Measurements from ENCODE around the gene PCBP2. TPM values are rescaled to one million over a fixed set of nuclear protein-coding genes. Genes with fewer than 3 reads are reported as not detected.

PCBP2 gene
- polyA plus RNA-seq, 1 of the 3 experiments (the other 2 are of a cell fraction) = 368 TPM

- WGBS (ENCODE audit: low lambda C conversion rate) = 100% methylated on average over 3 of the region's 5 CpGs
- Histone ChIP-seq H3K9ac (no peak overlapping the region), H4K20me1 (ENCODE audit: insufficient read depth) (no peaks in the 10 kb centered on the region), H3K4me1 (ENCODE audit: control insufficient read depth in 1 of 2, insufficient read depth in 2 of 2, low read depth in 1 of 2, low read length in 1 of 2) (peaks cover 32 to 39% of the 10 kb centered on the region in 2 experiments), H3K27me3 (ENCODE audit: insufficient read depth) (no peaks in the 10 kb centered on the region), H3K4me2 (no peak overlapping the region), H3K4me3 (ENCODE audit: low read depth in 2 of 2, low read length in 1 of 2) (no peak overlapping the region), H3K9me3 (no peaks in the 10 kb centered on the region), H3F3A (replicated peaks; ENCODE audit: insufficient read depth) (peaks cover 36% of the 10 kb centered on the region), H3K79me2 (ENCODE audit: insufficient read depth) (peaks cover 19% of the 10 kb centered on the region; the same call in 1 of the 2 replicates), H3K36me3 (replicated peaks in 1 of 2; ENCODE audit: control insufficient read depth in 1 of 2, insufficient read depth in 2 of 2, low read length in 1 of 2) (peaks cover 21 to 43% of the 10 kb centered on the region in 2 experiments), H3K9me2 (no peaks in the 10 kb centered on the region), H3K27ac (ENCODE audit: low read depth in 2 of 2, low read length in 1 of 2) (no peak overlapping the region; a peak in 1 of 4 replicates), H2AFZ (ENCODE audit: low read depth) (no peak overlapping the region)
- no peak for TF ChIP-seq CTCF (IDR thresholded peaks at IDR 0.05)
- no peak for TF ChIP-seq RAD21 (IDR thresholded peaks at IDR 0.05; ENCODE audit: low read length)
- no peak for TF ChIP-seq ZBTB33 (IDR thresholded peaks at IDR 0.05; ENCODE audit: borderline replicate concordance, low read depth)
- TF ChIP-seq RCOR1 (IDR thresholded peaks at IDR 0.05; ENCODE audit: low read length) = no peak
- TF ChIP-seq YY1 (IDR thresholded peaks at IDR 0.05; ENCODE audit: low read depth) = no peak
- TF ChIP-seq GATA2 (CRISPR knock-in tag; IDR thresholded peaks at IDR 0.05) = no peak
- no peak for TF ChIP-seq MEF2A (IDR thresholded peaks at IDR 0.05; ENCODE audit: borderline replicate concordance, low read depth)
- no peak for TF ChIP-seq EP300 (IDR thresholded peaks at IDR 0.05; ENCODE audit: borderline replicate concordance in 1 of 2, low read depth in 1 of 2, low read length in 1 of 2)
- no peak for TF ChIP-seq ELF1 (IDR thresholded peaks at IDR 0.05)
- no peak for TF ChIP-seq FOXM1 (IDR thresholded peaks at IDR 0.05; ENCODE audit: low read depth)
- no peak for TF ChIP-seq USF1 (IDR thresholded peaks at IDR 0.05; ENCODE audit: borderline replicate concordance, low read depth)
- TF ChIP-seq JUND (IDR thresholded peaks at IDR 0.05) = no peak
- TF ChIP-seq NRF1 (IDR thresholded peaks at IDR 0.05; ENCODE audit: low read depth, low read length) = no peak
- TF ChIP-seq MAX (IDR thresholded peaks at IDR 0.05; ENCODE audit: low read depth) = no peak
- ChIA-PET CTCF (interaction anchor here (1.1 to 1.3 kb wide), 2 partner anchors 10 to 90 kb away, joined by 3 to 7 read pairs; no protein-coding TSS in a partner anchor), POLR2A (no interaction called here)
- DNase-seq = no peak
Observed at GRCh38 chr12:53410951-53411350, 41.0 kb upstream of the PCBP2 start.
